Measurements from ENCODE around the gene AGBL1.

The AGBL1 gene

GRCh38 chr15:86255247-86255646 is 175.6 kb downstream of the AGBL1 start:
- DNase-seq, result no peak

DNA sequence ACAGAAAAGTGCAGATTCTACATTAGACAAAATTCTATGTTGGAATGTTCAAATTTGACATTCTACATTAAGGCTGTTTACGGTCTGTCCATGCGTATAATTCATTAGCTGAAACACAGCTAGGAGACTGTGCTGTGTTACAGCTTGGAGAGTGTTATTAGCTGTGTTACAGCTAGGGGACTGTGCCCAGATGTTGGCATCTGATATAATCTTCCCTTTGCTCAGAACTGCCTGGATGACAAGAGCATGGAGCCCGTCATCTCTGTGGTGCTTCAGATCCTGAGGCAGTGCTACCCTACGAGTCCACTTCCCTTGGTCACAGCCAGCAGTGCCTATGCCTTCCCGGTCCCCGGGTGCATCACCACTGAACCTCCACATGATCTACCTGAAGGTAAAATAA is 177.0 kb downstream of the AGBL1 start:
- DNase-seq, result no peak

GRCh38 chr15:86259589-86259988 is 179.9 kb downstream of the AGBL1 start:
- no peak for DNase-seq

DNA sequence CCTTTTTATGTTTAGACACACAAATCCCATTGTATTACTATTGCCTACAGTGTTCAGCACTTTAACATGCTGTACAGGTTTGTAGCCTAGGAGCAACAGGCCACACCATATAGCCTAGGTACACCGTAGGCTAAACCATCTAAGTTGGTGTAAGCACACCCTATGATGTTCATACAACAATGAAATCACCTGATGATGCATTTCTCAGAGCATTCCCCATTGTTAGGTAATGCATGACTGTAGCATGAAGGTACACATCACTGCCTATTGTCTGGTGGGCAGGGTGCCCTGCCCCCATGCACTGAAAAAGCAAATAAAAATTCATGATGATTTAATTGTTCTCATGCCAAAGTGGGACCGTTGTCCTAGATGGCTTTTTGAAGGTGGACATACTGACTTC is 183.6 kb downstream of the AGBL1 start:
- DNase-seq, result no peak

DNA sequence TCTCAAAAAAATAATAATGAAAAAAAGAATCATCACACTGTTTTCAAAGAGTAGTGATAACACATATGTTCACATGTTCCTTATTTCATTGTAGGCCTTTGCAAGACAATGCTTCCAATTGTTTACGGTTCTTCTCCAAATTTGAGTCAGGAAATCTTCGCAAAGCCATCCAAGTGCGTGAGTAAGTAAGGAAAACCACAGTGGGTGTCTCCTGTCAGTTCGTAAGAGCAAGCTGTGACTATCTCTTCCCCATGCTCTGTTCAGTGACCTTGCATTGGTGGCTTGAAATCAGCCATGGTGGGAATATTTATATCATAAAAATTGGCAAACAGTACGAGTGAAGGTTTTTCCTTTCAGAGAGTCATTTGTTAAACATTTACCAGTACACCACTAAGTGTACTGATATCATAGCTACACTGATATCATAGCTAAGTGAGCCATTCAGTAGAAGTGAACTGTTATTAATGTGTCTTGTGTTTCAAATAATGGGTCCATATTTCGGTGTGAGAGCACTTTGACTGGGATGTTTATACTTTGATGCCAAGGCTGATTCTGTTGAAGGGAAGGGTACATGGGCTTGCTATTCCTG is 187.3 kb downstream of the AGBL1 start:
- DNase-seq, result no peak

DNA sequence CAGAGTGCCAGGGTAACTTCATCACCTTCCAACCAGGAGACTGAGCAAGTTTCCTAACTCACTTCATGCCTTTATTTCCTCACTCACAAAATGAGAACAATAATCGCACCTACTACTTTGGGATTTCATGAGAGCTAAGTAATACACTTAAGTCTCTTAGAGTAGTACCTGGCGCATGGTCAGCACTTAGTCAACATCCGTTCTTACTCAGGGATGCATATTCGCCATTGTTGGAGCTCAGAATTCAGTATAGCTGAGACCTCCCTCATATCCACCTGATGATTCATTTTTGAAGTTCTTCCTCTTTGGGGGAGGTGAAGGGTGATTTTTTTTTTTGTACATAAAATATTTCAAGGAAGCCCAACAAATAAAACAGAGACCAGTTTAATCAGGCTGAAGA is 188.2 kb downstream of the AGBL1 start:
- DNase-seq, result no peak

DNA sequence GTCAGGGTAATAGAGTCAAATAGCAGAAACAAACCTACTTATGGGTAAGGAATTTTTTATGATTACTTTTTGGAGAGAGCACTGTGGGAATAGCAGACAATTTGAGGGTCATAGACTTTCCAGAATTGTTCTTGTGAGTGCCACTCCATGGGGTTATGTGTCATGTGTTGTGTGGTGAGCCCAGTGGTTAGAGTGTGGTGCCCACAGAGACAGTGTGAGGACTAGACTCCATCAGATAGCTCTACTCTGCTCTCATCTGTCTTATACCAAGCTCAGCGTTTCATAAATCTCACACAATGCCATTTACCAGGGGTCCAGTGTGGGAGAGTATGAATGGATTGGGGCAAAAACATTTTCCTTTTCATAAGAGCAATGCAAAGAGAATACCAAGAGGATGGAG is 188.9 kb downstream of the AGBL1 start:
- no peak for DNase-seq

DNA sequence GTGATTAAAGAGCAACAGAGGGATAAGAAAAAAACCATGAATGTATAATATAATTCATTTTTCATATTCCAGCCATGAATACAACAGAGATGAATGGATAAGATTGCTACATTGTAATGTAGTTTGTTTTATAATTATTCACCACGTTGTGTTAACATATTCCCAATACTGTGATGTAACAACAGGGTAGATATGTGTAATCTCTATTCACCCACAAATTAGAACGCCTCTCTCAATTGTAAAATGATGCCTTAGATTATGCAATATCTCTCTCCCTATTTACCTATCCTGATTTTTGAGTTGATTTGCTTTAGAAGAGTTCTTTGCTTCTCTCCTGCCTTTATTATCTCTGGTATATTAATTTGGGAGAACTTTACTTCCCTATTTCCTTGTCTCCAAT is 193.6 kb downstream of the AGBL1 start:
- DNase-seq, result no peak

DNA sequence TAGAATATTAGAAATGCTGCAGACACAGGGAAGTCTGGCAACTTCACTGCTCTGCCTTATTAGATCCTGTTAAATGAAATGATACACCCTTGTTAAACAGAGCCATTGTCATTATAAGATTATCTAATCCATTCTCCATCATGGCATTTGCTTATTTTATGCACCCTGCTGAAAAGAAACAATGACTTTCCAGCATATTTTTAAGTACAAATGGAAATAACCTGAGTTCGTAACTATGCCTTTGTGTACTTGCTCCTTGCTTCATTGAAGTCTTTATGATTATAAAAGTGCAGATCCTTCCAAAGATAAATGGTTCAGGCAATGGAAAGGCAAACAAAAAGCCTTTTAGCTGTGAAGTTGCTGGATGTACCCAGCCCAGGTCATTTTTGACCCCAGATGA is 195.7 kb downstream of the AGBL1 start:
- no peak for DNase-seq

DNA sequence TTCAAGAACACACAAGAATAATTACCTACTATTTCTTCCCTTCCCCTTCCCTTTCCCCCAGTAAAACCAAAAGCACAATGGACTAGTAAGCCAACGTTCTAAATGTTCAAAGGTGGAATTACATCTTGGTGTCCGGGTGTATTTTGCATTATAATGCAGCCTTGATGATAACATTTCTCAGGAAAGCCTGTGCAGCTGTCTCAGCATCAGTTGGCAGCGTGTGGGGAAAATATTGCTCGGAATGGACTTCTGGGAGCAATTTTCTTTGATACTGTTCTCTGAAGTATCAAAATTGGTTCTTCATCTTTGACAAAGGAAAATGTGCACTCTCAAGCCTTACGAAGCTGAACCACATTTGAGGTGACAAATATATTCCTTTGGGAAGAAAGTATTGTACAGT is 198.9 kb downstream of the AGBL1 start:
- no peak for DNase-seq

- DNase-seq, result no peak
These were observed 205.0 kb downstream of the AGBL1 start for GRCh38 chr15:86284635-86285034.

DNA sequence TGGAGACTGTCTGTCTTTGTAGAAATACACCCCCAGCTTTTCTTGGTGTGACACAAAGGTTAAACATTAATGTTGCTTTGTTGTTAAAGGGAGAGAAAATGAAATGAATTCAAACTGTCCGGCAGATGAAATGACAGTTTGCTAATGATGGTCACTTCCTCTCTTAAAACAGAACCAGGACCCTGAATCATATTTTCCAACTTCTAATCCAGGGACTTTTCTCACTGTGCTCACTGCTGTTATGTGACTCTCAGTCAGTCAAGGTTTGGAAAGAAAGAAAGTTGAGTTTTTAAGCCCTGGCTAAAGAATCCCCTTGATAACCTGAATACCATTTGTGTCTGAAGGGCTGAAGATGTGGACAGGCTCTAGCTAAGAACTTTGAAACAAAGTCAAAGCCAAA is 215.8 kb downstream of the AGBL1 start:
- DNase-seq, result no peak

DNA sequence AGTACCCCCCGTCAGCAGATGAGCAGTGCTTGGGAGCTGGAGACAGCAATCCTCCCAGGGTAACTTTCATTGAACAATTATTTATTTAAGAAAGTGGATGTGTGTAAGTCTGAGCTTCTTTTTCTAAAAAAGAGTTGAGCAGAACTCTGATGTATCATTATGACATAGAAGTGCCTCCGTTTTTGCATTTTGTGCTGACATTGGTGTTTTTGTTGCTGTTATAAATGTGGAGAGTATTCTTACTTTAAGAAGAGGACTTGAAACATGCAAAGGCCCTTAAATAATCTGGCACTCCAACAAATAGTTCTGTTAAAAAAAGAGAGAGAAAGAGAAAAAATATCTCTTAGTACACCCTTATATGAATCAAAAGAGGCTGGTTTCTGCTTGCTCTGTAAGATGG is 217.1 kb downstream of the AGBL1 start:
- no peak for DNase-seq

GRCh38 chr15:86300390-86301125 is 220.9 kb downstream of the AGBL1 start:
- no peak for DNase-seq

DNA sequence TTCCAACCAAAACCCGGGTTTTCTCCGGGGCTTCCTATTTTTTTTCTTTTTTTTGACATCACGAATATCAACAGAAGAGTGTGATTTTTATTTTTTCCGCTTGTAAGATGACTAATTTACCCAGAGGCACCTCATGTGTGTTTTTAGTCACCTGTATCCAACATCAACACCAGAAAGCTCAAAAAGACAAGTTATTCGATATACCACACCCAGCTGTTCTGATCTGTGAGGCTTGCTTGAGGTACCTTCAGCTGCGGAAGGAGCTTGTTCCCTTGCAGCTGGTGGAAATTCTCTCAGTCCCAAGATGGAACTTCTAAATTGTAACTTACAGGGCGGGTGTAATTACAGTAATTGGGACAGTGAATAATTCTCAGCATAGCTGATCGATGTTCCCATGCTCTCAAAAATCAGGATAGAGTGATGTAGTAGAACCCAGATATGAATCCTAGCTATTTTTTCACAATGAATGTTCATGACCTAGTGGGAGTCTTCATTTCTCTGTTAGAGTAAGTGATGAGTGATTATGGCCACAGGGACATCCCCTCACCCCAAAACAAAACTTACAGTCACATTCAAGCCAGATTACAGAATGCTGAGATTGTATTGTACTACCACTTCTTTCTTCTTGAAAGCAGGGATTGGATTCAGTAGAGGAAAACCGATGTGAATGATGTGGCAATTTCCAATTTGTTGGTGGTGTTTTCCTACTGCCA is 232.1 kb downstream of the AGBL1 start:
- DNase-seq, result no peak

DNA sequence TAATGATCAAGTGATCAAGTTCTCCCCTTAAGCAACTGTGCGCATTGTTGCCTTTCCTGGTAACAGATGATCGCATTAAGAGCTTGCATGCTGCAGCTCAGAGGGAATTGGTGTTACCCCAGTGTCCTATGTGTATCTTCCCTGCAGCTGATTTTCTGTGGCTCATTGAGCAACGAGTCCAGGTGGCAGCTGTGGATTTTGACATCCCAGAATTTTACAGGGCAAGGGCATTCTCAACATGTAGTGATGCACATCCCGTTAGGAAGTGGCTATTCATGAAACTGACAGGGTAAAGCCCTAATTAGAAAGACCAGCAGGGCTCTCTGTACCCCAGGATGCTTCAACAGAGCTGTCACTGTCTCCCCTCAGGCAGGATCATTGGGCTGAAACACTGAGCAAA is 232.8 kb downstream of the AGBL1 start:
- no peak for DNase-seq

DNA sequence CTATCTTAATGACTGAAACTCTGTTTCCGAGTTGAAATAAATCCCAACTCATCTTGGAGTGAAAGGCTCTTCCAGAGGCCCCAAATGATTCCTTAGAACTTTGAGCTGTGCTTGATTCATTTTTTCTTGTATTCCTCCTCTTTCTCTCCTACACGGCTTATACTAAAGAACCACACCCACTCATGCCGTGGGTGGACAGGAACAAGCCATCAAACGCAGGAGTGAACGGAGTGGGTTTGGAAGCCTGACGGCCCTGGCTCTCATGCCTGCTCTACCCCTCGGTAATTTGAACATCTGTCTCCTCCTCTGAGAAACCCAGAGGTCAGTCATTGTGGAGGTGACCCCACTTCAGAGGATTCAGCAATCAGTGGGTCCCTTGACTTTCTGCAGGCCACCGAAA is 236.5 kb downstream of the AGBL1 start:
- no peak for DNase-seq

DNA sequence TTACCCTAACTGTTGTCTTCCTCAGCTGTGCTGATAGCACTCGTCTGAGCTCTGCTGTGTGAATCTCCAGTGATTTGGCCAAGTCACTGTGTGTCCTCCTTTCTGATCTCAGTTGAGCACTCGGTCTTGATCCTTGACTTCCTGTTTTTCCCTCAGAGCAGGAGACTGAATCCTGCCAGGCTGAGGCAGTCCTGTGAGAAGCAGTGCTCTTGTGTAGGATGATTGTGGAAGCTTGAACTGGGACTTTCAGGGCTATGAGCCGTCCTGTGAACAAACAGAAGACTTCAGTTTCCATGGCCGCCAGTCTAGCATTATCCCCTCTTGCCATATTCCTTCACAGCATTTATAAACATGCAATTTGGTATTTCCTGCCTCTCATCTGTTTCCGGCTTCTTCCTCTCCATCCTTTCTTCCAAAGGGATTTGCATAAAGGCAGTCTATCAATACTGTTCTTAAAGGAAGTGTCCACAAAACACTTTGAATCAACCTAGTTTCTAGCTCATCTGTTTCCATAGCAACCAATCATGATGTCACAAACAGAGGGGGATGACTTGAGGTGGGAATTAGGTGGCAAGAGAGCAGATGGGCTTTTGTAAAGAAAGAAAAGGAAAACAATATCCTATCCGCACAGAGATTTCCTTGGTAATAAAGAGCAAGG is 237.2 kb downstream of the AGBL1 start:
- no peak for DNase-seq

DNA sequence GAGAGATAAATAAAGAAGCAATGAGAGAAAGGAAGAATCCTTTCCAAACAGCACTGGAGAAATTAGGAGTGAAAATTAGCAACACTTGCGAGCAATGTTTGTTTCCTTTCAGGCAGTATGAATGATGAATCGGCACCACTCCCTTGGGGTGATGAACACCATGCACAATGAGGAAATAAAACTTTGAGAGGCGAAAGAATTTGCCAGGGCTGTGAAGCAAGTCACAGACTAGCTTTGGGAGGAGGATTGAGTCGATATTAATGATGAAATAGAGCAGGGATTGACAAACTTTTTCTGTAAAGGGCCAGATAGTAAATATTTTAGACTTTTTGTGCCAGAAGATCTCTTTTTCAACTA is 237.7 kb downstream of the AGBL1 start:
- no peak for DNase-seq

DNA sequence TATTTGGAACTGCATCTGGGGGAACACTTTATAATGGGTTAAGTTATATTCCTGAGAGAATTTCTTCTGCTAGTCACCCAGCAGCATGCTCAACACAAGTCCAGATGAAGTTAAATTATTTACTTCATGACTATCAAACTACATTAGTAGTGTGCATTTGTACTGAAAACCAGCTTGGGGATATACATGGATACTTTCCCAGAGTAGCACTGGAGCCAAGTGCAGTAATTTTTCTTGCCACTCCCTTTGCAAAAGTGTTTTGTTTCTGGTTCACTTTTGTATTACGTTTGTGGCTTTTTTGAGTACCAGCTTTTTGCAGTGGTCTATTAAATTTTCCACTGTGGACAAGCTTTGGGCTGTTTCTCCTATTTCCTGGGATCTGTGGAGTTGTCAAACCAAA is 243.0 kb downstream of the AGBL1 start:
- no peak for DNase-seq

DNA sequence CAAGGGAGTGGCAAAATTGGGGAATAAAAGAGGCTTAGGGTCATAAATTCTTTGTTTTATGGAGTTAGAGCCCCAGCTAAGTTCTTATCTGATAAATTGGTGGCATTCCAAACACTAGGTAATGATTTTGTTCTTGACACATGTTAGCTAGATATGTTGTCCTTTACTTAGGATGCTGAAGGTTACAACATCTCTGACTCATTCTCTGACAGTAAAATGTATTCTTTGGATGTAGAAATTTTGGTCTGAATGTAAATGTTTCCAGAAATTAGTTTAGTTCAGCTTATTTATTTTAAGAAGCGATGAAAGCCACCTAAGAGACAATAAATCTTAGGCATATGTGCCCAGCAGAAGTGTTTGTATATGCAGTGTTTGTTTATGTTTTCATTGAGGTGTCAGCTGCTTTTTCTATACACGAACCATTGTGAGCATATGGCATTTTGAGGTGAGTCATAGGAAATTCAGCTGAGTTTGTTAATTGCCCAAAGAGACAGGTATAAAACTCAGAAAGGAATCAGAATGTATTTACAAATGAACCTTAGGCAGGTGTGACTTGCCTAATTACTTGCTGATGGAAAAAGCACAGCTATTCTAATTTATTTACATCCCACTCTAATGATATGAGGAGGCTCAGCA is 247.7 kb downstream of the AGBL1 start:
- DNase-seq, result no peak

DNA sequence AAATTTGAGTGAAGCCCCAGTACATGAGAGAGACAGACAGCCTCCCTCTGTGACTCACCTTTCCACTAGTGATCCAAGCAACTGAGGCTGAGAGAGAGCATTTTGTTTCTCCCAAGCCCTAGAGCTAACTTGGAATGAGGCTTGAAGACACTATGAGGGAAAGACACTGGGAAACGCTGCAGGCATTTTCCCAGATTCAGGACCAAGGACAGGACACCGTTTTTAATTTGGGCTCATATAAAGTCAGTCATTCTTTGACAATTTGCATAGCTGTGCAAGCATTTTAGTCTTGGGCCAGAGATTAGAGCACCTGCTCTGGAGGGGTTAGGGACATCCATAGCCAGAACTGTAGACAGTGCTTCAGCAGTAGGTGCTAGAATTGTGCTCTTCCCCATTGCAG is 249.0 kb downstream of the AGBL1 start:
- no peak for DNase-seq

DNA sequence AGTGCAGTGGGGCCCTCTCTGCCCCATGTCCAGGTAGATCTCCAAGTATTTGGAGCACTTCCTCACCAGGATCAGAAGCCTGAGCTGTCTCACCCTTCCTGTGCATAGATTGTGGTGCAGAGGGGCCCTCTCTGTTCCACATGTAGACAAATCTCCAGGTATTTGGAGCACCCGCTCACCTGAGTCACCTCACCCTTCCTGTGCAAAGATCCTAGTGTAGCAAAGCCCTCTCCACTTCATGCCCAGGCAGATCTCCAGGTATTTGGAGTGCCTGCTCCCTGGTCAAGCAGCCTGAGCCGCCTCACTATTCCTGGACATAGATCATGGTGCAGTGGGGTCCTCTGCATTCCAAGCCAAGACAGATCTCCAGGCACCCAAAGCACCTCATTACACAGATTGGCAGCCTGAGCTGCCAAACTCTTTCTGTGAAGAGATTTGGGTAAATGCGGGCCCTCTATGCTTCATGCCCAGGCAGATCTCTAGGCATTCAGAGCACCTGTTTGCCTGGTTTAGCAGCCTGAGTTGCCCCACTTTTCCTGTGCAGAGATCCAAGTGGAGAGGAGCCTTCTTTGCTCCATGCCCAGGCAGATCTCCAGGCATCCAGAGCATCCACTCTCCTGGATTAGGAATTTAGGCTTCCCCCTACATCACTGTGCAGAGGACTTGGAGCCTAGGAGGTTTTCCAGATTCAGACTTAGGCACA is 249.8 kb downstream of the AGBL1 start:
- no peak for DNase-seq
